HepG2 (cell line): Measurements from ENCODE around the gene EFS. TPM values are rescaled to one million over a fixed set of nuclear protein-coding genes. Genes with fewer than 3 reads are reported as not detected.

Experiments
- FOXK1 ChIP-seq: sonication (generic); formaldehyde crosslinking; IDR thresholded peaks from 2 replicates; pipeline ENCODE4 v1.4.0; 2020; ENCODE audit warnings: low read depth, missing genetic modification reagents, borderline replicate concordance
- FOXK2 ChIP-seq: fragments of 450-650 bp; IDR thresholded peaks from 2 replicates; pipeline ENCODE4 v1.6.1; 2016
- JUNB ChIP-seq: sonication (generic); formaldehyde crosslinking; IDR thresholded peaks from 2 replicates; pipeline ENCODE4 v1.8.0; 2022; ENCODE audit warnings: missing genetic modification reagents, mild to moderate bottlenecking, borderline replicate concordance
- KLF11 ChIP-seq: IDR thresholded peaks from 2 replicates; pipeline ENCODE4 v1.6.1; 2016; ENCODE audit warnings: missing compliant biosample characterization
- MAF1 ChIP-seq: sonication (generic); formaldehyde crosslinking; IDR thresholded peaks from 2 replicates; pipeline ENCODE4 v1.5.0; 2020; ENCODE audit warnings: missing genetic modification reagents, borderline replicate concordance
- MTF2 ChIP-seq: sonication (generic); formaldehyde crosslinking; IDR thresholded peaks from 2 replicates; pipeline ENCODE4 v1.5.0; 2020; ENCODE audit warnings: missing genetic modification reagents, borderline replicate concordance
- NR2F1 ChIP-seq, 2 experiments: fragments of 450-650 bp in 1 of 2; formaldehyde crosslinking in 1 of 2; IDR thresholded peaks; 2 replicates each; pipeline versions ENCODE4 v1.5.0 to v1.6.1; 2016 to 2020; ENCODE audit warnings: mild to moderate bottlenecking in 1 of 2, missing compliant biosample characterization in 1 of 2, missing genetic modification reagents in 1 of 2, moderate library complexity in 1 of 2
- ONECUT2 ChIP-seq: sonication (generic); formaldehyde crosslinking; IDR thresholded peaks from 2 replicates; pipeline ENCODE4 v1.4.0; 2020; ENCODE audit warnings: missing genetic modification reagents
- PRPF4 ChIP-seq: fragments of 200-400 bp; formaldehyde crosslinking; IDR thresholded peaks from 2 replicates; pipeline ENCODE4 v1.6.1; 2016; ENCODE audit warnings: low read length, low read depth; ENCODE audit not compliant: poor library complexity, severe bottlenecking
- RORA ChIP-seq: sonication (generic); formaldehyde crosslinking; IDR thresholded peaks from 2 replicates; pipeline ENCODE4 v1.5.0; 2020; ENCODE audit warnings: mild to moderate bottlenecking, missing genetic modification reagents, moderate library complexity
- ZBTB38 ChIP-seq: sonication (generic); formaldehyde crosslinking; IDR thresholded peaks from 2 replicates; pipeline ENCODE4 v1.5.1; 2020; ENCODE audit warnings: mild to moderate bottlenecking, missing genetic modification reagents
- ZFP62 ChIP-seq: sonication (generic); formaldehyde crosslinking; IDR thresholded peaks from 2 replicates; pipeline ENCODE4 v1.4.0; 2020; ENCODE audit warnings: missing genetic modification reagents
- ZNF138 ChIP-seq: sonication (generic); formaldehyde crosslinking; IDR thresholded peaks from 2 replicates; pipeline ENCODE4 v1.5.0; 2020; ENCODE audit warnings: mild to moderate bottlenecking, low read depth, missing genetic modification reagents
- ZNF263 ChIP-seq: sonication (generic); formaldehyde crosslinking; IDR thresholded peaks from 2 replicates; pipeline ENCODE4 v1.4.0; 2020; ENCODE audit warnings: missing genetic modification reagents
- ZNF441 ChIP-seq: sonication (generic); formaldehyde crosslinking; IDR thresholded peaks from 2 replicates; pipeline ENCODE4 v1.7.0; 2021; ENCODE audit warnings: missing genetic modification reagents, borderline replicate concordance
- polyA plus RNA-seq, 8 experiments: library from polyadenylated mRNA; depleted of rRNA in 3 of 8; stranded (reverse) in 7 of 8; unstranded in 1 of 8; fragments of >200 nt; fragmentation: Illumina TruSeq in 4 of 8; extraction: Trizol in 4 of 8; gene quantifications; 2 replicates each; pipeline versions ENCODE4 v1.2.1 to v1.2.3, GENCODE V29; 2011 to 2016; ENCODE audit warnings: low read depth in 4 of 8, missing spikeins in 1 of 8, mixed read lengths in 1 of 8; ENCODE audit not compliant: insufficient read depth in 1 of 8
- total RNA-seq, 5 experiments: library from RNA; depleted of rRNA; stranded (reverse); fragments of >200 nt; fragmentation: Illumina TruSeq; extraction: Trizol; gene quantifications; 2 replicates each; pipeline ENCODE4 v1.2.3, GENCODE V29; 2016; ENCODE audit warnings: low read depth in 1 of 5
- TF ChIP-seq, protein P1 (sequence below): sonication (generic); formaldehyde crosslinking; IDR thresholded peaks from 2 replicates; pipeline ENCODE4 v1.8.0; 2023; ENCODE audit warnings: mild to moderate bottlenecking, missing genetic modification reagents
- TF ChIP-seq, protein P2 (sequence below): sonication (generic); formaldehyde crosslinking; IDR thresholded peaks from 2 replicates; pipeline ENCODE4 v1.8.1; 2023; ENCODE audit warnings: mild to moderate bottlenecking, missing genetic modification reagents
- TF ChIP-seq, protein P3 (sequence below): sonication (generic); formaldehyde crosslinking; IDR thresholded peaks from one replicate; pipeline ENCODE4 v1.5.1; 2020; ENCODE audit warnings: mild to moderate bottlenecking, missing genetic modification reagents; ENCODE audit errors: not compliant biosample characterization

Gene EFS
- total and polyA plus RNA-seq, 2 of the 13 experiments (the other 11 are each of a cell fraction or from before 2014, with no cell fraction given): not detected

DNA sequence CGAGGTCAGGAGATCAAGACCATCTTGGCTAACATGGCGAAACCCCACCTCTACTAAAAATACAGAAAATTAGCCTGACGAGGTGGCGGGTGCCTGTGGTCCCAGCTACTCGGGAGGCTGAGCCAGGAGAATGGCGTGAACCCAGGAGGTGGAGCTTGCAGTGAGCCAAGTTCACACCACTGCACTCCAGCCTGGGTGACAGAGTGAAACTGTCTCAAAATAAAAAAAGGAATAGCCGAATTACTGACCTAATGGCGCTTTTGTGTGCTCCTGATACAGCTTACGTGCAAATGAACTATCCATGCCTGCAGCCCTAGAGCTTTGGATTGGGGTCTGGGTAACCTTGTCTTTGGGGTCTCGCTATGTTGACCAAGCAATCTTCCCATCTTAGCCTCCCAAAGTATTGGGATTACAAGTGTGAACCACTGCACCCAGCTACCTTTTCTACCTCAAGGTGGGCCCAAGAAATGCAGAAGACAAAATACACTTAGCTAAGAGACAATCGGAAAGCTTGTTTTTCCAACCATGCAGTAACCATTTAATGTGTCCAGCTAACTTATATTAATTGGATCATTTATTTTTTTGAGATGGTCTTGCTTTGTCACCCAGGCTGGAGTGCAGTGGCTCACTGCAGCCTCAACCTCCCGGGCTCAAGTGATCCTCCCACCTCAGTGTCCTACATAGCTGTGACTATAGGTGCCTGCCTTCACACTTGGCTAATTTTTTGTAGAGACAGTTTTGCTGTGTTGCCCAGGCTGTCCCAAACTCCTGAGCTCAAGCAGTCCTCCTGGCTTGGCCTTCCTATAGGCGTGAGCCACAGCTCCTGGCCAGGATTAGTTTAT is 38.3 kb downstream of the EFS start (continued):
- TF ChIP-seq PRPF4 (no peak), ZNF263 (CRISPR knock-in tag) (no peak), ZNF138 (no peak), ZBTB38 (CRISPR knock-in tag) (peak; percentile 66; the same call in 1 of the 2 replicates), KLF11 (CRISPR knock-in tag) (no peak), FOXK2 (no peak), NR2F1 (CRISPR knock-in tag; IDR thresholded peaks at IDR 0.05) (0 out of 4 replicates have a peak, but pooled peaks of 1 of the 2 experiments have one; percentile 27), ZFP62 (CRISPR knock-in tag) (no peak), FOXK1 (CRISPR knock-in tag) (no peak), MAF1 (CRISPR knock-in tag) (no peak), RORA (CRISPR knock-in tag) (no peak), MTF2 (CRISPR knock-in tag) (no peak), JUNB (CRISPR knock-in tag) (no peak), ONECUT2 (CRISPR knock-in tag) (no peak), ZNF441 (CRISPR knock-in tag) (no peak)
- TF ChIP-seq, protein P1, sequence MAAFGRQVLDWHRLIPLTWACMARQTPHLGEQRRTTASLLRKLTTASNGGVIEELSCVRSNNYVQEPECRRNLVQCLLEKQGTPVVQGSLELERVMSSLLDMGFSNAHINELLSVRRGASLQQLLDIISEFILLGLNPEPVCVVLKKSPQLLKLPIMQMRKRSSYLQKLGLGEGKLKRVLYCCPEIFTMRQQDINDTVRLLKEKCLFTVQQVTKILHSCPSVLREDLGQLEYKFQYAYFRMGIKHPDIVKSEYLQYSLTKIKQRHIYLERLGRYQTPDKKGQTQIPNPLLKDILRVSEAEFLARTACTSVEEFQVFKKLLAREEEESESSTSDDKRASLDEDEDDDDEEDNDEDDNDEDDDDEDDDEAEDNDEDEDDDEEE (CRISPR knock-in tag): no peak
- TF ChIP-seq, protein P2, sequence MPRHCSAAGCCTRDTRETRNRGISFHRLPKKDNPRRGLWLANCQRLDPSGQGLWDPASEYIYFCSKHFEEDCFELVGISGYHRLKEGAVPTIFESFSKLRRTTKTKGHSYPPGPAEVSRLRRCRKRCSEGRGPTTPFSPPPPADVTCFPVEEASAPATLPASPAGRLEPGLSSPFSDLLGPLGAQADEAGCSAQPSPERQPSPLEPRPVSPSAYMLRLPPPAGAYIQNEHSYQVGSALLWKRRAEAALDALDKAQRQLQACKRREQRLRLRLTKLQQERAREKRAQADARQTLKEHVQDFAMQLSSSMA (CRISPR knock-in tag): no peak
- TF ChIP-seq, protein P3, sequence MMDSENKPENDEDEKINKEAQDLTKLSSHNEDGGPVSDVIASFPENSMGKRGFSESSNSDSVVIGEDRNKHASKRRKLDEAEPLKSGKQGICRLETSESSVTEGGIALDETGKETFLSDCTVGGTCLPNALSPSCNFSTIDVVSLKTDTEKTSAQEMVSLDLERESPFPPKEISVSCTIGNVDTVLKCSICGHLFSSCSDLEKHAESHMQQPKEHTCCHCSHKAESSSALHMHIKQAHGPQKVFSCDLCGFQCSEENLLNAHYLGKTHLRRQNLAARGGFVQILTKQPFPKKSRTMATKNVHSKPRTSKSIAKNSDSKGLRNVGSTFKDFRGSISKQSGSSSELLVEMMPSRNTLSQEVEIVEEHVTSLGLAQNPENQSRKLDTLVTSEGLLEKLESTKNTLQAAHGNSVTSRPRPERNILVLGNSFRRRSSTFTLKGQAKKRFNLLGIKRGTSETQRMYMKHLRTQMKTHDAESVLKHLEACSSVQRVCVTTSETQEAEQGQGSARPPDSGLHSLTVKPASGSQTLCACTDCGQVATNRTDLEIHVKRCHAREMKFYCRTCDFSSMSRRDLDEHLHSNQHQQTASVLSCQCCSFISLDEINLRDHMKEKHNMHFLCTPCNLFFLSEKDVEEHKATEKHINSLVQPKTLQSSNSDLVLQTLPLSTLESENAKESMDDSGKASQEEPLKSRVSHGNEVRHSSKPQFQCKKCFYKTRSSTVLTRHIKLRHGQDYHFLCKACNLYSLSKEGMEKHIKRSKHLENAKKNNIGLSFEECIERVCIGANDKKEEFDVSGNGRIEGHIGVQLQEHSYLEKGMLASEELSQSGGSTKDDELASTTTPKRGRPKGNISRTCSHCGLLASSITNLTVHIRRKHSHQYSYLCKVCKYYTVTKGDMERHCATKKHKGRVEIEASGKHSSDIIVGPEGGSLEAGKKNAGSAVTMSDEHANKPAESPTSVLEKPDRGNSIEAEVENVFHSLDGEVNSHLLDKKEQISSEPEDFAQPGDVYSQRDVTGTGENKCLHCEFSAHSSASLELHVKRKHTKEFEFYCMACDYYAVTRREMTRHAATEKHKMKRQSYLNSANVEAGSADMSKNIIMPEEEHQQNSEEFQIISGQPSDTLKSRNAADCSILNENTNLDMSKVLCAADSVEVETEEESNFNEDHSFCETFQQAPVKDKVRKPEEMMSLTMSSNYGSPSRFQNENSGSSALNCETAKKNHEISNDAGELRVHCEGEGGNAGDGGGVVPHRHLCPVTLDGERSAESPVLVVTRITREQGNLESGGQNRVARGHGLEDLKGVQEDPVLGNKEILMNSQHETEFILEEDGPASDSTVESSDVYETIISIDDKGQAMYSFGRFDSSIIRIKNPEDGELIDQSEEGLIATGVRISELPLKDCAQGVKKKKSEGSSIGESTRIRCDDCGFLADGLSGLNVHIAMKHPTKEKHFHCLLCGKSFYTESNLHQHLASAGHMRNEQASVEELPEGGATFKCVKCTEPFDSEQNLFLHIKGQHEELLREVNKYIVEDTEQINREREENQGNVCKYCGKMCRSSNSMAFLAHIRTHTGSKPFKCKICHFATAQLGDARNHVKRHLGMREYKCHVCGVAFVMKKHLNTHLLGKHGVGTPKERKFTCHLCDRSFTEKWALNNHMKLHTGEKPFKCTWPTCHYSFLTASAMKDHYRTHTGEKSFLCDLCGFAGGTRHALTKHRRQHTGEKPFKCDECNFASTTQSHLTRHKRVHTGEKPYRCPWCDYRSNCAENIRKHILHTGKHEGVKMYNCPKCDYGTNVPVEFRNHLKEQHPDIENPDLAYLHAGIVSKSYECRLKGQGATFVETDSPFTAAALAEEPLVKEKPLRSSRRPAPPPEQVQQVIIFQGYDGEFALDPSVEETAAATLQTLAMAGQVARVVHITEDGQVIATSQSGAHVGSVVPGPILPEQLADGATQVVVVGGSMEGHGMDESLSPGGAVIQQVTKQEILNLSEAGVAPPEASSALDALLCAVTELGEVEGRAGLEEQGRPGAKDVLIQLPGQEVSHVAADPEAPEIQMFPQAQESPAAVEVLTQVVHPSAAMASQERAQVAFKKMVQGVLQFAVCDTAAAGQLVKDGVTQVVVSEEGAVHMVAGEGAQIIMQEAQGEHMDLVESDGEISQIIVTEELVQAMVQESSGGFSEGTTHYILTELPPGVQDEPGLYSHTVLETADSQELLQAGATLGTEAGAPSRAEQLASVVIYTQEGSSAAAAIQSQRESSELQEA (CRISPR knock-in tag): no peak
